ENCODE measurements around the gene ARFGAP2. TPM values are rescaled to one million over a fixed set of nuclear protein-coding genes. Genes with fewer than 3 reads are reported as not detected.

ARFGAP2 gene
- 97.2 and 131 TPM in 2 replicates for total RNA-seq

GRCh38 chr11:47176328-47177228 lies at the start of gene ARFGAP2:
TSS of gene ARFGAP2 (minus strand) at chr11:47176879. CDS start at chr11:47176853, 26 bp downstream.

GRCh38 chr11:47186076-47186699 lies 9.5 kb upstream of the ARFGAP2 start, which contains the start of gene PACSIN3:
TSS of gene PACSIN3 (minus strand) at chr11:47186434. CDS start at chr11:47182727, 3,707 bp downstream.

Small RNA genes lying within 50 kb of the gene (small RNA-seq; reads per million reads assigned to genes)
- not detected for gene MIR6745

Other genes with a start within 250 kb of the ARFGAP2 start
- 28.7 and 33.7 TPM in 2 replicates for gene CSTPP1, start 240.1 kb downstream of the ARFGAP2 start, total RNA-seq
- gene PACSIN3, start 9.6 kb upstream of the ARFGAP2 start, total RNA-seq = 34.6 and 38.9 TPM in 2 replicates
- gene DDB2, start 38.1 kb upstream of the ARFGAP2 start, total RNA-seq = 29.0 and 39.0 TPM in 2 replicates
- 31.0 and 35.3 TPM in 2 replicates for gene ACP2, start 71.9 kb upstream of the ARFGAP2 start, total RNA-seq
- gene NR1H3, start 81.1 kb upstream of the ARFGAP2 start, total RNA-seq = 10.6 and 11.1 TPM in 2 replicates
- gene MADD, start 93.3 kb upstream of the ARFGAP2 start, total RNA-seq = 17.6 and 19.5 TPM in 2 replicates
- not detected in 2 replicates for gene MYBPC3, start 175.8 kb upstream of the ARFGAP2 start, total RNA-seq
- not detected in 2 replicates for gene SPI1, start 201.7 kb upstream of the ARFGAP2 start, total RNA-seq
- 69.6 and 83.8 TPM in 2 replicates for gene SLC39A13, start 231.7 kb upstream of the ARFGAP2 start, total RNA-seq
- 146 and 156 TPM in 2 replicates for gene PSMC3, start 249.6 kb upstream of the ARFGAP2 start, total RNA-seq

All from articular chondrocyte of knee joint (primary cell).